Mesenteric fat pad (tissue), 1 donor: ENCODE results near the gene BIRC6. TPM values are rescaled to one million over a fixed set of nuclear protein-coding genes. Genes with fewer than 3 reads are reported as not detected.
"Not testable (repeated sequence)": the region's sequence is repeated elsewhere in the genome, so short reads cannot be mapped to it uniquely, and the experiment has no call there.

Source experiments
- DNase-seq: peaks from one replicate; pipeline ENCODE4 v3.0.0-alpha.2; 2020; ENCODE audit warnings: low spot score
- total RNA-seq: library from RNA; stranded (reverse); fragmentation: NEBNext Ultra II Directional; extraction: Animal tissue kit (Norgen Biotek cat#: 25700); gene quantifications from one replicate; pipeline ENCODE4 v1.2.1, GENCODE V29; 2021
- donor health status: DM: yes; HTN: yes; CAD: no.

BIRC6 gene
- total RNA-seq, 1 donor from 2014 or later: 98.7 TPM

DNA sequence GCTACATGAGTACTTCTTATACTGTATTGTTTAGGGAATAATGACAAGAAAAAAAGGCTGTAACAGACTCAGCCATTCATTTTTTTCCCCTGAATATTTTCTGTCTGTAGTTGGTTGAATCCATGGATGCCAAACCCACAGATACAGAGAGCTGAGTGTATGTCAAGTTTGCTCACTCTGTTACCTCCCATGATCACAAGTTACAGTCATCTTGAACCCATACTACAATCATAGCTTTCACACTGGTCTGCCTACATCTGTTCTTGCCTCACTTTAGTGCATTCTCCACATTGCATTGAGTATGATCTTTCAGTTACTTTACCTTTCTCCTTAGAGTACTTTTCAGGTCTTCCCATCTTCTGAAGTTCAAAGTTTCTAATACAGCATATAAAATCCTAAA lies 94.0 kb downstream of the BIRC6 start:
- DNase-seq: no peak

DNA sequence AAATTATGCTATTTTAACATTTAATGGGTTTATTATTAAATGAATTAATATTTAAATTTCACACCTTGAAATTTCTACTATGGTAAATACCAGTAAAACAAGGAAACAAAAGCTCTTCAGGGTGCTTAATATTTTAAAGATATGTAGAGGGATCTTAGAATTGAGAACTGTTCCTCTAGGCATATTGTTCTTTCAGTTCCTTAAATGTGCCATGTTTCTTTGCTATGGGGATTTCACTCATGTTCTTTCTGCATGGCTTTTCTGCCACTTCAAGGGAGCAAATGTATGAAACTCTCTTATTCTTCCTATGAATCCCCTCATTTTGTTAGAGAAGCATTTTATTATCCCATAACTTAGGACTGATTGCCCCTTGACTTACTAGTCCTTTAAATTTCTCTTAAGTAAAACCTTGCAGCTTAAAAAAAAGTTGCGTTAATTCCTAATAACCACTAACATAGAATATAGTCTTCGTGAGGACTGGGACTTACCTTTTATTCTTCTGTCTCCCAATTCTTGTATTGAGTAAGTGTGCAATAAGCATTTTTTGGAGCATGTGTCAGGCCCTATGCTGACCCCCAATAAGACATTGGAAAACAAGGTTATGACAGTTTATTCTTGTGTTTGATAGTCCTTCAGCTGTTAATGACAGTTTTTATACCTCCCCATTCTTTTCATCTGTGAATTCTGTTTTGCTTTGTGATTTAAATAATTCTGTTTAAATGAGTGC lies 95.7 kb downstream of the BIRC6 start:
- DNase-seq: no peak

DNA sequence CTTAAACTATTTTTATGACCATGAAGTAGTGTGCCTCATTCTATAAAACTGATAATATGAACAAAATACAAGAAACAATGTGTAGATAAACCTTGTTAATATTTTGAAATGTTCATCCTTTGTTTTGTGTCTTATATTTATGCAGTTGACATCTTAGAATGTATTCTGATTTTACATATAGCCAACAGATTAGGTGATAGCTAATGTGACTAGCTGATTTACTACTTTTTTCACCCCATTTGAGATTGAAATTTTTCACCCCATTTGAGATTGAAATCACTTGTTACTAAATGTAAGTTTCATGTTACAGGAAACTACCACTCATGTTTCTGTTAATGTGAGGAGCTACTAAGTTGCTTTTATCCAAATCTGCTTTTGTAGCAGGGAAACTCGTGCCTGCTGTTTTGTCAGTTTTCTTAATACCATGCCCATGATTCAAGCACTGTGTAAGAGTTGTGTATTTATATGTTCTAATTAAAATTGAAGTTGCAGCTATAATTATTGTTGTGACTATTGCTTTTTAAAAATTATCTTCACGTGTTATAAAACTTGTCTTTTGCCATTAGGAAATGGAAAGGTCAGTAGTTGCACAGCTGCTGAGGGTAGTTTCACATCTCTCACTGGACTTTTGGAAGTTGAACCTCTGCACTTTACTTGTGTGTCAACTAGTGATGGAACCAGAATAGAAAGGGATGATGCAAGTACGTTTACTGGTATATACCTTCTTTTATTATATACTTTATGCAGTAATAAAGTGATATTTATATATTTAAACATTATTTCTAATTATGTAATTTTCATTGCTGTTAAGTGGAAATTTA lies 96.6 kb downstream of the BIRC6 start:
- DNase-seq: no peak

DNA sequence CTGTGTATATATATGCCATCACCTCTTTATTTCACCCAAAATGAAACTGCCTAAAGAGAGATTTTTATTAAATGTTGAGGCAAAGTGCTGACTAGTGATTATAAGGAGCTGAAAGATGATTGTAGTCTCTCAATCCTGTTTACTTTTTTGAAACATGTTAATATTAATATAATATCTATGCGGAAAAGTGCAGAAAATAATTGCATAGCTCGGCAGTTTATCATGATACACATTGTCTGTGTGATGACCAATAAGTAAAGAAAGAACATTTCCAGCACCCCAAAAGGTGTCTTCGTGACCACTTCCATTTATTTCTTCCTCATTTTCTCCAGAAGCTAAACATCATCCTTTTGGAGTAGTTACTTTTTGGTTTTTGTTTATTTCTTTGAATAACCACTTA lies 99.0 kb downstream of the BIRC6 start:
- DNase-seq: no peak

DNA sequence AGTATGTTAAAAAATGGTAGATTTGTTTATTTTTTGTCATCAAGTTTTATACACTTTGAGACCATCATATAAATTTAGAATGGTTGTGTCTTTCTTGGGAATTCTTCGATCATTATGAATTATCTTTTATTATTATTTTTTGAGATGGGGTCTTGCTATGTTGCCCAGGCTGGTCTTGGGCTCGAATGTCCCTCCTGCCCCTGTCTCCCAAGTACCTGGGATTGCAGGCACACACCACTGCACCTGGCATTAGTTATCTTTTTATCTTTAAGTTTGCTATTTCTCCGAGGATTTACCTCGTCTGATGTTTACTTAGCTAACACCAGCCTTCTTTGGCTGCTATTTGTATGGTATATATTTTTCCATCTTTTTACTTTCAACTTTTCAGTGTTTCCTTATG lies 100.0 kb downstream of the BIRC6 start:
- DNase-seq: no peak

DNA sequence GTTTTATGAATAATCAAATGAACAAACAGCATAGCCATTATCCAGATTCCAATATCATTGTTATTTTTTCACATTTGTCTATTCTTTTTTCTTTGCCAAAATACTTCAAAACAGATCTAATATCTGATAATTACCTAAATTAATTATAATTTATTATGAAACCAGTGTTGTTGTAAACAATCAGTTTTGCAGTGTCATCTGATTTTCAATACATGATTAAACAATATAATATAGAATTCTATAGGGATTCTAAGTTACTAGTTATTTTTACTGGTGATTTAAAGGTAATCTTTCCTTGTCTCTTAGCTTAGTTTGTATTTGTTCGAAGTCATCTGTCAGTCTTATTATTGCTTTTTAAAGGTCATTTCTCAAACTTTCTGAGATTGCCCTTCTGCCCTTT lies 101.0 kb downstream of the BIRC6 start:
- no peak for DNase-seq

DNA sequence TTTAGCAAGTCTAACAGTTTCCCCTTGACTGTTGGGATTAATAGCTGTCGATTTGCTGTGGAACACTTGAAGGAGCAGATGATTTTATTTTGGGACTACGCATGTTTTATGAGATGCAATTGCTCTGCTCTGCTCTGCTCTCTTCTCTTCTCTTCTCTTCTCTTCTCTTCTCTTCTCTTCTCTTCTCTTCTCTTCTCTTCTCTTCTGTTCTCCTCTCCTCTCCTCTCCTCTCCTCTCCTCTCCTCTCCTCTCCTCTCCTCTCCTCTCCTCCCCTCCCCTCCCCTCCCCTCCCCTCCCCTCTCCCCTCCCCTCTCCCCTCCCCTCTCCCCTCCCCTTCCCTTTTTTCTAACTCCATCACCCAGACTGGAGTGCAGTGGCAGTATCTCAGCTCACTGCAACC lies 104.0 kb downstream of the BIRC6 start:
- DNase-seq: not testable (repeated sequence)

DNA sequence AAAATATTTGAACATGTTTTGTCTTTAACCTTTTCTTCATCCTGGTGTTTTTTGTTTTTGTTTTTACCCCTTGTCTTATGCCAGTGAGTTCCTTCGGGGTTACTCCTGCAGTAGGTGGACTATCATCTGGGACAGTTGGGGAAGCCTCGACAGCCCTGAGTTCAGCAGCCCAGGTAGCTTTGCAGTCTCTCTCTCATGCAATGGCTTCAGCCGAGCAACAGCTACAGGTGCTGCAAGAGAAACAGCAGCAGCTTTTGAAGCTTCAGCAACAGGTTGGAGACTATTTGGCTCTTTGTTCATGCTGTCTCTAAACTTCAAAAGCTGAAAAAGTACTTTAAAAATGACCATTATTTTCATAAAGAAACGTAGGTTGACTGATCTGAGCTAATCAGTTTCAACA lies 106.3 kb downstream of the BIRC6 start:
- no peak for DNase-seq

DNA sequence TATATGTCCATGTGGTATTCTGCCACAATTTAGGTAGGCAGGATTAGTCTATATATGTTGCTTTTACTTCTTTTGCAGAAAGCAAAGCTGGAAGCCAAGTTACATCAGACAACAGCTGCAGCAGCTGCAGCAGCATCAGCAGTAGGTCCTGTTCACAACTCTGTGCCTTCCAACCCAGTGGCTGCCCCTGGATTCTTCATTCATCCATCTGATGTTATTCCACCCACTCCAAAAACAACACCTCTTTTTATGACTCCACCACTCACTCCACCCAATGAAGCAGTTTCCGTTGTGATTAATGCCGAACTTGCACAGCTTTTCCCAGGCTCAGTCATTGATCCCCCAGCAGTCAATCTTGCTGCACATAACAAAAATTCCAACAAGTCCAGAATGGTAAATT lies 107.6 kb downstream of the BIRC6 start:
- DNase-seq: no peak

DNA sequence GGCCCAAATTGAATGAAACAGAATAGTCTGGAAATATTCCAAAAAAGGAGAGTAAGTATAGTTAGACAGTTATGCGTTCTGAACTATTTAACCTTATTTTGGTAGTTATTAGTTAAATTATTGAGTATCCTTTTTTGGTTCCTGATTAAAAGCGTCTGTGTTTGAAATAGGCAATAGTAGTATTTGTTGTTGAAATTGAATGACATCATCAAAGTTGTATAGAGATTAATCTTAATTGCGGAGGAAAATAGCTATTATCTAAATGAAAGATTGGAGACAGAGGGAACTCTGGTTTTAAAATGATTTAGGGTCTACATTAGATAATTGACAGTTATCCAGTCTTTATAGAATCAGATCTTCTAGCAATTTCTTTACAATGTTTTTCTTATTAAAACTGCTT lies 115.8 kb downstream of the BIRC6 start:
- DNase-seq: no peak

DNA sequence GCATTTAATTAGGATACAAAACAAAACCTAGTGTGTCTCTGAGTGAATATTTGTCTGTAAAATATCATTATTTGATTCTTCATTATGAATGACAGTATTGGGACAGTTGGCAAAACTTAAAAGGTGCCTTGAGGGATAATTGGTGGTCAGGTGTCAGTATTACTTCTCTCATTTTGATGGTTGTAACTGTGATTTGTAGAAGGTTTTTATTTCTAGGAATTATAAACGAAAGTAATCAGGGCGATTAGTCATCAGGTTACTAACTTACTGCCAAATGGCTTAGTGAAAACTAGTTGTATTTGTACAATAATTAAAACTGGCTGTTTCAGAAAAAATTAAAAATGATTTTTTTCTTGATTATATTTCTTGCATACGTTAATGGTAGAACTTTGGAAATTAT lies 117.6 kb downstream of the BIRC6 start:
- DNase-seq: no peak

DNA sequence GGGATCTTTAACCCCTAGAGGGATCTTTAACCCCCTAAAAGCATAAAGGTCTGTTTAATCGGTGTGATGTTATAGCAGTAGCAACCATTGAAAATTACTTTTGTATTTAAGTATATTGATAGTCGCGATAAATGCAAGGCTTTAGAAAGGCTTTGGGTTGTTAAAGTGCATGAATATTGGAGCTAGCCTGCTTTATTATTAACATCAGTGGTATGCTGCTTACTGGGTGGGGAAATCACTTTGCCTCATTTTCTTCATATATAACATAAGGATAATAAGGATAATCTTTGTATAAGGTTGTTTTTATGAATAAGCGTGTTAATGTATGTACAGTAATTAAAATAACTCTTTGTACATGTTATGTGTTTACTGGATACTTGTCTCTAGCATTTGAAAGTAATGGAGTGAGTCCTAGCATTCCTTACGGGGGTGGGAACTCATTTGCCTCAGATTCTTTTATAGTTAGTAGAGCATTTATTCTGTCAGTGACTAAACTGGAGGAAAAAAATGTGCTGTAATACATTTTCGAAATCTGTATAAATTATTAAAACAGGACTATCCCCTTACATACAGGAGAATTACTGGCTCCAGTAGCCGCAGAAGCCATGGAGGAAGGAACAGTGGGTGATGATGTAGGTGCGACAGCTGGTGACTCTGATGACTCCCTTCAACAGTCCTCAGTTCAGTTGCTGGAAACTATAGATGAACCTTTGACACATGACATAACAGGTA lies 122.2 kb downstream of the BIRC6 start:
- DNase-seq: no peak

DNA sequence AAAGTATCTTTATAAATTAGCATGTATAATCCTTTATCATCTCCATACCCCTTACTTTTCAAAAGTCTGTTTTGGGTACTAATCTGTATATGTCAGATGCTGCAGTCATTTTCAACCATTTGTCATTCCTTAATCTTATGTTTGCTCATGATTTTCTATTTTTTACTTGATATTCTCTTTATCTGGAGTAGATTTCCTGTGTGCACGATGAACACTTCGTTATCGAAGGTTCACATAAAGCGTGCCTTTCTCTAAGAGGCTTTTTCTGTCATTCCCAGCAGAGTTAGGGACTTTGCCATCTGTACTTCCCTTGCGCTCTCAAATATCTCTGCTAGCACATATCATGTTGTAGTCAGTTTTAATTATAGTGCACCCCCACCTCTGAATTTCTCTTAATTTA lies 123.2 kb downstream of the BIRC6 start:
- DNase-seq: no peak

DNA sequence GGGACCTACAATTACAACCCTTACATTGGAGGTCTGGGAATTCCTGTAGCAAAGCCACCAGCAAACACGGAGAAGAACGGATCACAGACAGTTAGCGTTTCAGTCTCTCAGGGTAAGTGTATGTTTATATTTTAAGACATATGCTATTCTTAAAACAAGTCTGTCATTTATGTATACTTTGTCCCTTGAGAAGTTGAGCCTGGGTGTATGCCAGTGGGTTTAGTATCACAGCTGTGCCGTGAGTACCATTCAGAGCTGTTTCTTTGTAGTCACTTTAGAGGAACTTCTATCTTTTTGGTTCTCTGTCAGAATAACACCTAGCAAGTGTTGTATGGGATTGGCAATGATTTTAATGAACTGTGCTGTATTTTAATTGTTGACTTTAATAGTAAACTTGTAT lies 125.6 kb downstream of the BIRC6 start:
- no peak for DNase-seq

DNA sequence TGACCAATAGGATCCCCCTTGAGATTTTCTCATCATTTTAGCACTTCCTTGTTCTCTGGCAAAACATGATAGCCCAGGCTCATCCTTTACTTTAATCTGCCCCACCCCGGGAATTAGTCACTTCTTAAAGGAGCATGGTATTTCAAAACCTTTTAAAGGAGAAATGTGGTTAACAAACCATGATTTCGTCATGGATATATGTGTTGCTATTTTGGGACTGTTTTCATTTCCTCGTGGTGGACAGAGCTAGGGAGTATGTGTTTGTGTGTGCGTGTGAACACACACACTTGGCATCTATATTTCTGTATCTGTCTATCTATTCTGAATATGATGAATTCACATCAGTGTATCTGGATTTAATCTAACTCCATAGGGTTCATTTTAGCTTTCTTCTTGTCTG lies 128.1 kb downstream of the BIRC6 start:
- DNase-seq: no peak

DNA sequence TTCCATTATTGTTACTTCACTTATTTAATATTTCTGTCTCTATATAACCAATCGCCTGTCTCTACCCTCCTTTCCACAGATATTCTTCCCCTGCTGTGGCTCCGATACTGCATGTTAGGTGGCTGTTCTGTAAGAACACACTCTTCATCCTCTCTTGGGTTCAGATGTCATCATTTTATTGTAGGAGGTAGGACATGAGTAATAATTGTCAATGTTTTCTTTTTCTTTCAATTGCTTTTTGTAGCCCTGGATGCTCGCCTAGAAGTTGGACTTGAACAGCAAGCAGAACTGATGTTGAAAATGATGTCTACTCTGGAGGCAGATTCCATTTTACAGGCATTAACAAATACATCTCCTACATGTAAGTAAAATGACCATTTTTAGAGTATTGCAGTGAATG lies 128.6 kb downstream of the BIRC6 start:
- DNase-seq: no peak

DNA sequence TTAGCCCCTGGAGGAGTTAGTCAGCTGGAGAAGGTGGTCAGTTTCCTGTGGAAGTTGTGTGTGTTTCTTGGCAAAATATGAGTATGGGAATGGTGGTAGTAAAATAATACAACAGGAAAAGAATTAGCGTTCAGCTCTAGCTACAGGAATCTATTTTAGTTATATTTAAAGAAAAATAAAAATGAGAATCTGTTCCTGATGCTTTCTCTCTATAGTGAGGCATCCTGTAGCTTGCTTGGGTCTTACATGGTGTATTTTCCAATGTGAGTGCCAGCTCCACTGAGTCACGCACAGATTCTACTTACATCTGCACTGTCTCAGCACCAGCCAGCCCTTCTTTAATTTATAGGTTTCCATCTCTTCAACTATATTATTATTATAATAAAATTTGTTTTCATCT lies 132.2 kb downstream of the BIRC6 start:
- no peak for DNase-seq

DNA sequence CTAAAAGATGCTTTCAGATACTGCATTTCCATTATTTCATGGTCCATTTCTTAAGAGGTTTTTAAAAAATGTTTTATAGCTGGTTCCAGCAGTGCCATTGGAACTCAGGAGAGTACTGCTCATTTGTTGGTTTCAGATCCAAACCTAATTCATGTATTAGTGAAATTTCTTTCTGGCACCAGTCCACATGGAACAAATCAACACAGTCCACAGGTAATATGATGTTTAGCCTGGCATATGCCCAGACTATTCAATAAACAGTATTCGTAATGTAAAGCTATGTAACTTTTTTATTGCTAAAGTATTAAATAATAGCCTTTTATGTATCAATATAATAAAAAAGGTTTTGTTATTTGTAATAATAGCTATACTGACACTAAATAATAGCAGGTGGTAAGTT lies 134.5 kb downstream of the BIRC6 start:
- no peak for DNase-seq

DNA sequence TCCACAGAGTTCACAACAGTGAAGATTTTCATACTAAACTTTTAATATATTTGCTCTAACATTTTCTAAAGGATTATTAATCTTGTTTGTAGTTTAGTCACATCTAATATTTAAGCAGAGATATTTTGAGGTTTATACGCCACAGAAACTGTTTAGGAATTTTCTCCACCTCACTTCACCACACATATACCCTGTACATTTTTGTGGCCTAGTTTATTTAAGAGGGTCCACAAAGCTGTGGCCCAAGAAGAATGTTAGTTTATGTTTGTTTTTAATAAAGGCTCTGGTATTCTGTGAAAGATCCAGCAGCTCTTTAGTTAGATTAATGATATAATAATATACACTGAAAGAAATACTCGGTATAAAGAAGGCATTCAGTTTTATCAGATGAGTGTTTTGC lies 138.3 kb downstream of the BIRC6 start:
- no peak for DNase-seq

DNA sequence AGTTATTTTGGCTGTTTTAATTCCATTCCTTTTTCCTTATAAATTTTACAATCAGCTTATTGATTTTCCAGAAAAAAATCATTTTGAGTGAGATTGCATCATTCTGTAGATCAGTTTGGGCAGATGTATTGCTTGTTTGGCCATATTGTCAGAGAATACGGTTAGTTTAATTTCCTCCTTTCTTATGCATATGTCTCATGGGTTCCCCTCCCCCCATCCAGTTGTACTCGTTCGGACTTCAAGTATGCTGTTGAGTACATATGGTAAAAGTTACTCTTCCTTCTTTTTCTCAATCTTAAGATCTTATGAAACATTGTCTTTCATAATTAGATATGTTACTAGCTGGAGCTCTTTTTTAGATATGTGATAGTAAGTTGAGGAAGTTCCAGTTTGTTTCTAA lies 139.8 kb downstream of the BIRC6 start:
- DNase-seq: no peak

DNA sequence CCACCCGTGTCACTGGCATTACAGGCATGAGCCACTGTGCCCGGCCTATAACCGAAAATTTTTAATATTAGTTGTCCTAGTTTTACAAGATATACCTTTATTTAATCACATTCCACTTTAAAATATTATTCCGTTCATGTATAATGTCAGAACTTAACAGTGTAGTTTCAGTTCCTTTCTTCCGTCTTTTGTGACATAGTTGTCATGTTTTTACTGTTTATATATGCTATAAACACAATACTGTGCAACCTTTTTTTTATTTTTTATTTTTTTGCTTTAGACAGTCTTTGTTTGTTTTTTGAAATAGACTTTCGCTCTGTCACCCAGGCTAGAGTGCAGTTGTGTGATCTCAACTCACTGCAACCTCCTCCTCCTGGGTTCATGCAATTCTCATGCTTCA lies 141.5 kb downstream of the BIRC6 start:
- no peak for DNase-seq

DNA sequence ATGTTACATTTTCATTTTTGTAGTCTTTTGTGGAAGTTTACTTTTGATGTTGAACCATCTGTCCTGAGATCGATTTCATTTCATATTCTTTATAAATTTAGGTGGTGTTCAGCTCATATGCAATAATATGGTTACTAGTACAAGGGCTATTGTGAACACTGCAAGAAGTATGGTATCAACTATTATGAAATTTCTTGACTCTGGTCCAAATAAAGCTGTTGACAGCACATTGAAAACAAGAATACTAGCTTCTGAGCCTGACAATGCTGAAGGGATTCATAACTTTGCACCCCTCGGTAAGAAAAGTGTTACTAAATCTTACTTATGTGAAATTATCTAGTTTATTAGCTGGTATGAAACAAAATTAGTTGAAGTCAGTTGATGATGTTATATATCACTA lies 146.1 kb downstream of the BIRC6 start:
- no peak for DNase-seq
